Upper lobe of right lung (tissue), 1 donor: ENCODE measurements around the gene DDX41. TPM values are rescaled to one million over a fixed set of nuclear protein-coding genes. Genes with fewer than 3 reads are reported as not detected.
"Not testable (repeated sequence)": the region's sequence is repeated elsewhere in the genome, so short reads cannot be mapped to it uniquely, and the experiment has no call there.

Experiments used
- ATAC-seq: fragments of 200-7000 bp; cut with Tn5 transposase; one replicate; pipeline ENCODE4 v1.9.1; 2020; ENCODE audit warnings: mild to moderate bottlenecking, moderate library complexity
- DNase-seq: peaks from one replicate; pipeline ENCODE4 v3.0.0-alpha.2; 2020
- H3K27ac ChIP-seq: fragments of 200-600 bp; one replicate; pipeline ENCODE4 v1.8.0; 2022
- H3K27me3 ChIP-seq: fragments of 200-600 bp; one replicate; pipeline ENCODE4 v1.8.0; 2022; ENCODE audit warnings: mild to moderate bottlenecking
- H3K36me3 ChIP-seq: fragments of 200-600 bp; one replicate; pipeline ENCODE4 v1.8.0; 2022
- H3K4me1 ChIP-seq: fragments of 200-600 bp; one replicate; pipeline ENCODE4 v1.8.0; 2022
- H3K4me3 ChIP-seq: fragments of 200-600 bp; one replicate; pipeline ENCODE4 v1.8.0; 2022; ENCODE audit warnings: mild to moderate bottlenecking
- H3K9me3 ChIP-seq: fragments of 200-600 bp; one replicate; pipeline ENCODE4 v1.8.0; 2022
- CTCF ChIP-seq: fragments of 200-600 bp; IDR thresholded peaks from one replicate; pipeline ENCODE4 v1.8.0; 2022; ENCODE audit warnings: antibody characterized with exemption
- intact Hi-C: fragments of 100-400 bp; cut with DNase I; formaldehyde crosslinking; loops from one replicate; pipeline ENCODE4 v1.11.0; 2022
- total RNA-seq: library from RNA; stranded (reverse); fragmentation: NEBNext Ultra II Directional; extraction: Animal tissue kit (Norgen Biotek cat#: 25700); gene quantifications from one replicate; pipeline ENCODE4 v1.2.1, GENCODE V29; 2021
- donor health status: DM: no; HTN: yes; CAD: no; lungs with severe emphysema.

DDX41 gene
- total RNA-seq, 1 donor from 2014 or later, result 61.6 TPM

DNA sequence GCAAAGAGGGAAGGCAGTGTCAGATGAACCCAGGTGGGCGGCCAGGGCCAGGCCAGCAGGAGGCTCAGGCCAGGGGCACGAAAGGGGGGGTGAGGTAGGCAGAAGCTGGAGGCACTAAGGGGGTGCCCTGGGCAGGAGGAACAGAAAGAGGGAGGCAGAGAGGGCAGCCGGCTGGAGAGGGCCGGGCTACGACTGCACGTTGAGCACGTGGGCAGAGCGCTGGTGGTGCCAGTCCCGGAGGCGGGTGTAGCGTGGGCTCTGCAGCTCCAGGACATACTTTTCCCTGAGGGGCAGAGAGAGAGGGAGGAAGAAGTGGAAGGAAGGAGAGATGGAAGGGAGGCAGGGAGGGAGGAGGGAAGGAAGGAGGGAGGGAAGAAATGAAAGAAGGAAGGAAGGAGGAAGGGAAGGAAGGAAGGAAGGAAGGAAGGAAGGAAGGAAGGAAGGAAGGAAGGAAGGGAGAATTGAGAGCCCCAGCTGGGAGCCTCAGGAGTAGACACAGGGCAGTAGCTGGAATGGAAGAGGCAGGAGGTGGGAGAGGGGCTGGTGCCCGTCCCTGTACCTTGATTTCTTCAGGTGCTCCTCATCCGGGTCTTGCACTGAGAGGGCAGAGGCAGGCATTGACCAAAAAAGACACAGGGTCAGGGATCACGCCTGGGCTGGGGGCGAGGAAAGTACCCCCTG, 26.3 kb downstream of the DDX41 start:
- no peaks in the 10 kb centered on the region for H3K27me3 ChIP-seq
- DNase-seq (no peak), ATAC-seq (no peak)
- no peaks in the 10 kb centered on the region for H3K9me3 ChIP-seq
- peaks cover 25% of the 10 kb centered on the region for H3K4me1 ChIP-seq
- no peak overlapping the region for H3K27ac ChIP-seq
- no peak for TF ChIP-seq CTCF
- intact Hi-C loops, result no loop called here
- H3K4me3 ChIP-seq, result no peak overlapping the region
- peaks cover 45% of the 10 kb centered on the region for H3K36me3 ChIP-seq

- Histone ChIP-seq H3K36me3 (peaks cover 51% of the 10 kb centered on the region), H3K4me1 (peaks cover 12% of the 10 kb centered on the region), H3K27me3 (no peaks in the 10 kb centered on the region), H3K27ac (no peak overlapping the region), H3K4me3 (no peak overlapping the region), H3K9me3 (no peaks in the 10 kb centered on the region)
- no peak for ATAC-seq
- no peak for TF ChIP-seq CTCF
- no peak for DNase-seq
- intact Hi-C loops, result no loop called here
Measured at GRCh38 chr5:177489119-177489716, 27.5 kb downstream of the DDX41 start.

- H3K4me1 ChIP-seq, result no peaks in the 10 kb centered on the region
- no peaks in the 10 kb centered on the region for H3K9me3 ChIP-seq
- H3K36me3 ChIP-seq, result peaks cover 60% of the 10 kb centered on the region
- no peak for DNase-seq
- H3K4me3 ChIP-seq, result no peak overlapping the region
- H3K27ac ChIP-seq, result no peak overlapping the region
- TF ChIP-seq CTCF, result no peak
- H3K27me3 ChIP-seq, result no peaks in the 10 kb centered on the region
- intact Hi-C loops, result no loop called here
- no peak for ATAC-seq
Measured at GRCh38 chr5:177487975-177488374, 28.8 kb downstream of the DDX41 start.

GRCh38 chr5:177487144-177487543, 29.6 kb downstream of the DDX41 start:
- no peaks in the 10 kb centered on the region for H3K27me3 ChIP-seq
- no peak for TF ChIP-seq CTCF
- no peaks in the 10 kb centered on the region for H3K4me1 ChIP-seq
- ATAC-seq, result no peak
- intact Hi-C loops, result no loop called here
- H3K9me3 ChIP-seq, result no peaks in the 10 kb centered on the region
- H3K4me3 ChIP-seq, result no peak overlapping the region
- peaks cover 60% of the 10 kb centered on the region for H3K36me3 ChIP-seq
- no peak for DNase-seq
- H3K27ac ChIP-seq, result no peak overlapping the region

DNA sequence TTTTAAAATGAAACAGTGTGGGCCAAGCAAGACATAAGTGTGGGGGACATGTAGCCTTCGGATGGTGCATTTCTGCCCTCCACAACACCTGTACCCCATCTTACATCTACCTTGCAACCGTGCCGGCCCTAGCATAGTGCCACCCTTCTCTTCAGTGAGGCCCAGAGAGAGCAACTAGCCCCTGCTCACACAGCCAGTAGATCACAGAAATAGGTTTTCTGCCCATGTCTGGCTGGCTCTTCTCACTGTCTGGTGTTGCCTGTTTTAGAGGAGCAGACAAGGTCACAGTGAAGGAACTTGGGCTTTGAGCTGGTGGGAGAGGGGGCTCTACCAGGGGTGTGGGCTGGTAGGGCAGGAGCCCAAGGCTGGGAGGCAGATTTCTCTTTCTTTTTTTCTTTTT, 30.5 kb downstream of the DDX41 start:
- no peak overlapping the region for H3K4me3 ChIP-seq
- no peaks in the 10 kb centered on the region for H3K9me3 ChIP-seq
- ATAC-seq (no peak), DNase-seq (no peak)
- H3K27ac ChIP-seq, result no peak overlapping the region
- no peak for TF ChIP-seq CTCF
- peaks cover 60% of the 10 kb centered on the region for H3K36me3 ChIP-seq
- intact Hi-C loops, result no loop called here
- no peaks in the 10 kb centered on the region for H3K4me1 ChIP-seq
- H3K27me3 ChIP-seq, result no peaks in the 10 kb centered on the region

GRCh38 chr5:177485753-177486152, 31.0 kb downstream of the DDX41 start:
- H3K4me3 ChIP-seq, H3K27me3 ChIP-seq, H3K4me1 ChIP-seq, H3K27ac ChIP-seq, ATAC-seq, H3K9me3 ChIP-seq, intact Hi-C loops, DNase-seq: not testable (repeated sequence)
- peaks cover 57% of the 10 kb centered on the region for H3K36me3 ChIP-seq
